Upper lobe of right lung (tissue), 1 donor: ENCODE results near the gene TBCE. TPM values are rescaled to one million over a fixed set of nuclear protein-coding genes. Genes with fewer than 3 reads are reported as not detected.
"Not testable (repeated sequence)": the region's sequence is repeated elsewhere in the genome, so short reads cannot be mapped to it uniquely, and the experiment has no call there.

ENCODE experiments used
- ATAC-seq: fragments of 200-7000 bp; cut with Tn5 transposase; one replicate; pipeline ENCODE4 v1.9.1; 2020; ENCODE audit warnings: mild to moderate bottlenecking, moderate library complexity
- DNase-seq: peaks from one replicate; pipeline ENCODE4 v3.0.0-alpha.2; 2020
- H3K27ac ChIP-seq: fragments of 200-600 bp; one replicate; pipeline ENCODE4 v1.8.0; 2022
- H3K27me3 ChIP-seq: fragments of 200-600 bp; one replicate; pipeline ENCODE4 v1.8.0; 2022; ENCODE audit warnings: mild to moderate bottlenecking
- H3K36me3 ChIP-seq: fragments of 200-600 bp; one replicate; pipeline ENCODE4 v1.8.0; 2022
- H3K4me1 ChIP-seq: fragments of 200-600 bp; one replicate; pipeline ENCODE4 v1.8.0; 2022
- H3K4me3 ChIP-seq: fragments of 200-600 bp; one replicate; pipeline ENCODE4 v1.8.0; 2022; ENCODE audit warnings: mild to moderate bottlenecking
- H3K9me3 ChIP-seq: fragments of 200-600 bp; one replicate; pipeline ENCODE4 v1.8.0; 2022
- intact Hi-C: fragments of 100-400 bp; cut with DNase I; formaldehyde crosslinking; loops from one replicate; pipeline ENCODE4 v1.11.0; 2022
- total RNA-seq: library from RNA; stranded (reverse); fragmentation: NEBNext Ultra II Directional; extraction: Animal tissue kit (Norgen Biotek cat#: 25700); gene quantifications from one replicate; pipeline ENCODE4 v1.2.1, GENCODE V29; 2021
- TF ChIP-seq, protein P1 (sequence below): fragments of 200-600 bp; IDR thresholded peaks from one replicate; pipeline ENCODE4 v1.8.0; 2022; ENCODE audit warnings: antibody characterized with exemption
- donor health status: DM: no; HTN: yes; CAD: no; lungs with severe emphysema.

Gene TBCE
- total RNA-seq, 1 donor from 2014 or later, result 27.2 TPM

DNA sequence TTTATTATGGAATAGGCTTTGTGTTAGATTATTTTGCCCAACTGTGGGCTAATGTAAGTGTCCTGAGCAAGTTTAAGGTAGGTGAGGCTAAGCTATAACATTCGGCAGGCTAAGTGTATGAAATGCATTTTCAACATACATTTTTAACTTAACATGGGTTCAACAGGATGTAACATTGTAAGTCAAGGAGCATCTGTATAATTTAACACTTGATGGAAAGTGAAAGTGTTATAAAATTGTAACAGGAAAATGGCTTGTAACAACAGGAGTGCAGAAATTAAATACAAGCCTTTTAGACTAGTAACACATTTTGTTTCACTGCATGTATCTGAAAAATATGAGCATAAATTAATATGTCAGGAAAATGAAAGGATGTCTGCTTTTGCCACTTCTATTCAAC is 94.7 kb downstream of the TBCE start:
- H3K27ac ChIP-seq, result no peak overlapping the region

GRCh38 chr1:235462832-235463231 is 95.6 kb downstream of the TBCE start:
- intact Hi-C loops, H3K36me3 ChIP-seq, H3K9me3 ChIP-seq, H3K4me3 ChIP-seq, H3K27me3 ChIP-seq, DNase-seq, H3K27ac ChIP-seq, ATAC-seq, H3K4me1 ChIP-seq: not testable (repeated sequence)

More for the DNA sequence above, 94.7 kb downstream of the TBCE start:
- DNase-seq (no peak), ATAC-seq (no peak)
- TF ChIP-seq, protein P1, sequence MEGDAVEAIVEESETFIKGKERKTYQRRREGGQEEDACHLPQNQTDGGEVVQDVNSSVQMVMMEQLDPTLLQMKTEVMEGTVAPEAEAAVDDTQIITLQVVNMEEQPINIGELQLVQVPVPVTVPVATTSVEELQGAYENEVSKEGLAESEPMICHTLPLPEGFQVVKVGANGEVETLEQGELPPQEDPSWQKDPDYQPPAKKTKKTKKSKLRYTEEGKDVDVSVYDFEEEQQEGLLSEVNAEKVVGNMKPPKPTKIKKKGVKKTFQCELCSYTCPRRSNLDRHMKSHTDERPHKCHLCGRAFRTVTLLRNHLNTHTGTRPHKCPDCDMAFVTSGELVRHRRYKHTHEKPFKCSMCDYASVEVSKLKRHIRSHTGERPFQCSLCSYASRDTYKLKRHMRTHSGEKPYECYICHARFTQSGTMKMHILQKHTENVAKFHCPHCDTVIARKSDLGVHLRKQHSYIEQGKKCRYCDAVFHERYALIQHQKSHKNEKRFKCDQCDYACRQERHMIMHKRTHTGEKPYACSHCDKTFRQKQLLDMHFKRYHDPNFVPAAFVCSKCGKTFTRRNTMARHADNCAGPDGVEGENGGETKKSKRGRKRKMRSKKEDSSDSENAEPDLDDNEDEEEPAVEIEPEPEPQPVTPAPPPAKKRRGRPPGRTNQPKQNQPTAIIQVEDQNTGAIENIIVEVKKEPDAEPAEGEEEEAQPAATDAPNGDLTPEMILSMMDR, result no peak
- H3K27me3 ChIP-seq, result no peaks in the 10 kb centered on the region
- H3K36me3 ChIP-seq, result no peaks in the 10 kb centered on the region
- H3K9me3 ChIP-seq, result no peaks in the 10 kb centered on the region
- intact Hi-C loops, result no loop called here
- H3K4me3 ChIP-seq, result no peak overlapping the region
- no peaks in the 10 kb centered on the region for H3K4me1 ChIP-seq

- no peak overlapping the region for H3K4me3 ChIP-seq
- H3K27ac ChIP-seq, result no peak overlapping the region
- no peaks in the 10 kb centered on the region for H3K9me3 ChIP-seq
- no peaks in the 10 kb centered on the region for H3K27me3 ChIP-seq
- peaks cover 3% of the 10 kb centered on the region for H3K36me3 ChIP-seq
- no peaks in the 10 kb centered on the region for H3K4me1 ChIP-seq
- no peak for ATAC-seq
- intact Hi-C loops, result no loop called here
- TF ChIP-seq, protein P1, result no peak
- DNase-seq, result no peak
Measured at GRCh38 chr1:235465066-235465465, 97.8 kb downstream of the TBCE start.

GRCh38 chr1:235468004-235468403 is 100.8 kb downstream of the TBCE start:
- TF ChIP-seq, protein P1, result no peak
- DNase-seq, result no peak
- Histone ChIP-seq H3K4me1 (no peaks in the 10 kb centered on the region), H3K27me3 (no peaks in the 10 kb centered on the region), H3K9me3 (no peaks in the 10 kb centered on the region), H3K36me3 (peaks cover 13% of the 10 kb centered on the region), H3K4me3 (no peak overlapping the region), H3K27ac (no peak overlapping the region)
- ATAC-seq, result no peak
- intact Hi-C loops, result no loop called here

GRCh38 chr1:235468970-235469369 is 101.7 kb downstream of the TBCE start:
- Histone ChIP-seq H3K27me3 (no peaks in the 10 kb centered on the region), H3K4me1 (no peaks in the 10 kb centered on the region), H3K4me3 (no peak overlapping the region), H3K27ac (no peak overlapping the region), H3K36me3 (peaks cover 13% of the 10 kb centered on the region), H3K9me3 (no peaks in the 10 kb centered on the region)
- intact Hi-C loops, result no loop called here
- ATAC-seq (no peak), DNase-seq (no peak)
- TF ChIP-seq, protein P1, result no peak

- H3K4me3 ChIP-seq, H3K27ac ChIP-seq, DNase-seq, H3K4me1 ChIP-seq, H3K9me3 ChIP-seq, intact Hi-C loops, ATAC-seq, H3K27me3 ChIP-seq: not testable (repeated sequence)
- H3K36me3 ChIP-seq, result peaks cover 13% of the 10 kb centered on the region
Measured at GRCh38 chr1:235469897-235470296, 102.7 kb downstream of the TBCE start.

GRCh38 chr1:235470741-235471439 is 103.7 kb downstream of the TBCE start:
- DNase-seq, result no peak
- no peak overlapping the region for H3K4me3 ChIP-seq
- intact Hi-C loops, result no loop called here
- ATAC-seq, result no peak
- no peaks in the 10 kb centered on the region for H3K27me3 ChIP-seq
- no peaks in the 10 kb centered on the region for H3K9me3 ChIP-seq
- H3K36me3 ChIP-seq, result peaks cover 20% of the 10 kb centered on the region
- TF ChIP-seq, protein P1, result no peak
- H3K27ac ChIP-seq, result no peak overlapping the region
- H3K4me1 ChIP-seq, result no peaks in the 10 kb centered on the region
